Type B pancreatic cell (in vitro differentiated cells): ENCODE data around the gene CKB. TPM values are rescaled to one million over a fixed set of nuclear protein-coding genes. Genes with fewer than 3 reads are reported as not detected.

ENCODE experiments used
- DNase-seq: peaks from one replicate; pipeline ENCODE4 v3.0.0; 2021; ENCODE audit warnings: mixed read lengths; ENCODE audit not compliant: unreplicated experiment; ENCODE audit errors: extremely low spot score
- H3K27ac Mint-ChIP-seq: 2 replicates; pipeline ENCODE4 v1.8.0; 2021; ENCODE audit warnings: mild to moderate bottlenecking, mixed read lengths
- H3K27me3 Mint-ChIP-seq: 2 replicates; pipeline ENCODE4 v1.8.0; 2021; ENCODE audit warnings: mixed read lengths
- H3K36me3 Mint-ChIP-seq: 2 replicates; pipeline ENCODE4 v1.8.0; 2021; ENCODE audit warnings: mixed read lengths
- H3K4me1 Mint-ChIP-seq: one replicate; pipeline ENCODE4 v1.8.0; 2021; ENCODE audit warnings: mixed read lengths; ENCODE audit not compliant: unreplicated experiment
- H3K4me3 Mint-ChIP-seq: 2 replicates; pipeline ENCODE4 v1.8.0; 2021; ENCODE audit warnings: mild to moderate bottlenecking, mixed read lengths
- H3K9me3 Mint-ChIP-seq: 2 replicates; pipeline ENCODE4 v1.8.0; 2021; ENCODE audit warnings: mixed read lengths
- total RNA-seq: library from RNA; stranded (reverse); gene quantifications from 2 replicates; pipeline ENCODE4 v1.2.1, GENCODE V29; 2021; ENCODE audit warnings: low replicate concordance
- TF ChIP-seq, protein P1 (sequence below): fragments of 200-600 bp; sonication (generic); conservative IDR thresholded peaks from 2 replicates; pipeline ENCODE4 v1.5.0; 2021; ENCODE audit warnings: antibody characterized with exemption, mild to moderate bottlenecking

CKB gene
- total RNA-seq, 1 donor from 2014 or later, result 323 TPM

DNA sequence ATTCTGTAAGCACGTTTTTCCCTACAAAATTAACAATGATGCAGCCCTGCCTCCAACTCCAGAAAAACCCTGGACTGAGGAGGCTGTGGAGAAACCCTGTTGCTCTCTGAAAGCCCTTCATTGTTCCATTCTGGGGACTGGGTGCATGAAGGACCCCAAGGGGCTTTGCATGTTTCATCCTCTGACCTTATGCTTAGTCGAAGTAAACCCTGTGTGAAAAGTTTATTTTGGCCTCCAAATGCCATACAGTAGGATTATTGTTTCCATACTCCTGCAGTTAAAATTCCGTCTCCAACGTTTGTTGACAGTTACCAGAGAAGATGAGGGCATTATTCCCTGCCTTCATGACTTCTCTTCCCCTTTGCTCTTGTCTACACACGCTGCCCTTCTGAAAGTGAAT is 46.0 kb downstream of the CKB start:
- no peaks in the 10 kb centered on the region for H3K9me3 Mint-ChIP-seq

DNA sequence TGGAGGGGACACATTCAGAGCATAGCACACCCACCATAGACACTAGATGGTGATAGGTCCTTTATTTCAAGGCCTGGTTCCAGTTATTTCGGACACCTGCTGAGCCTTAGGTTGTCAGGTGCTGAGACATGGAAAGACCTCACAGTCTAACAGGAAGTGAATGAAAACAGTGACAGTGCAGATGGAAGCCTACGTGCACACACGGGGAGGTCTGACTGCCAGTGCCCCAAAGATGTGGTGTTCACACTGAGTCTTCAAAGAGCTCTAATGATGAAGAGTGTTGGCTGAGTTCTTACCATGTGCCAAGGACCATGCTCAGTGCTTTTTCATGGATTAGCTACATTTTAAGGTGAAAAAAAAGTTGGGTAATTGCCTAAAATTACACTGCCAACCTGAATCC is 46.6 kb downstream of the CKB start:
- Mint-ChIP-seq H3K36me3 (peaks cover 41% of the 10 kb centered on the region), H3K9me3 (no peaks in the 10 kb centered on the region), H3K27ac (no peak overlapping the region), H3K27me3 (no peaks in the 10 kb centered on the region), H3K4me1 (no peaks in the 10 kb centered on the region), H3K4me3 (no peak overlapping the region)
- no peak for DNase-seq
- TF ChIP-seq, protein P1, sequence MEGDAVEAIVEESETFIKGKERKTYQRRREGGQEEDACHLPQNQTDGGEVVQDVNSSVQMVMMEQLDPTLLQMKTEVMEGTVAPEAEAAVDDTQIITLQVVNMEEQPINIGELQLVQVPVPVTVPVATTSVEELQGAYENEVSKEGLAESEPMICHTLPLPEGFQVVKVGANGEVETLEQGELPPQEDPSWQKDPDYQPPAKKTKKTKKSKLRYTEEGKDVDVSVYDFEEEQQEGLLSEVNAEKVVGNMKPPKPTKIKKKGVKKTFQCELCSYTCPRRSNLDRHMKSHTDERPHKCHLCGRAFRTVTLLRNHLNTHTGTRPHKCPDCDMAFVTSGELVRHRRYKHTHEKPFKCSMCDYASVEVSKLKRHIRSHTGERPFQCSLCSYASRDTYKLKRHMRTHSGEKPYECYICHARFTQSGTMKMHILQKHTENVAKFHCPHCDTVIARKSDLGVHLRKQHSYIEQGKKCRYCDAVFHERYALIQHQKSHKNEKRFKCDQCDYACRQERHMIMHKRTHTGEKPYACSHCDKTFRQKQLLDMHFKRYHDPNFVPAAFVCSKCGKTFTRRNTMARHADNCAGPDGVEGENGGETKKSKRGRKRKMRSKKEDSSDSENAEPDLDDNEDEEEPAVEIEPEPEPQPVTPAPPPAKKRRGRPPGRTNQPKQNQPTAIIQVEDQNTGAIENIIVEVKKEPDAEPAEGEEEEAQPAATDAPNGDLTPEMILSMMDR, result no peak

More for the DNA sequence above, 46.0 kb downstream of the CKB start:
- TF ChIP-seq, protein P1, result no peak
- Mint-ChIP-seq H3K27ac (no peak overlapping the region), H3K4me3 (no peak overlapping the region), H3K27me3 (no peaks in the 10 kb centered on the region), H3K36me3 (peaks cover 44% of the 10 kb centered on the region), H3K4me1 (no peaks in the 10 kb centered on the region)
- no peak for DNase-seq

DNA sequence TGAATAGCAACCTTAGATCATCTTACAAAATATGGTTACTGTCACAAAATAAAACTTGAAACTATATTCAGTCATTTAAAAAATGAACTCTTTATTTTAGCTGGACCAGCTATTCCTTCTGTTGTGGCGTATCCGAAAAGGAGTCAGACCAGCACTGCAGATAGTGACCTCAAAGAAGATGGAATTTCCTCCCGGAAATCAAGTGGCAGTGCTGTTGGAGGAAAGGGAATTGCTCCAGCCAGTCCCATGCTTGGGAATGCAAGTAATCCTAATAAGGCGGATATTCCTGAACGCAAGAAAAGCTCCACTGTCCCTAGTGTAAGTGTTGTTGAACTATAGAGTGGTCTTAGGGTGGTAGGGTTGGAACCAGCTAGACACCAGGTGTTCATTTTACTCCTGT is 47.7 kb downstream of the CKB start:
- Mint-ChIP-seq H3K27me3 (no peaks in the 10 kb centered on the region), H3K9me3 (no peaks in the 10 kb centered on the region), H3K27ac (no peak overlapping the region), H3K4me1 (peaks cover 5% of the 10 kb centered on the region), H3K4me3 (no peak overlapping the region), H3K36me3 (peaks cover 39% of the 10 kb centered on the region)
- no peak for DNase-seq
- TF ChIP-seq, protein P1, result no peak

DNA sequence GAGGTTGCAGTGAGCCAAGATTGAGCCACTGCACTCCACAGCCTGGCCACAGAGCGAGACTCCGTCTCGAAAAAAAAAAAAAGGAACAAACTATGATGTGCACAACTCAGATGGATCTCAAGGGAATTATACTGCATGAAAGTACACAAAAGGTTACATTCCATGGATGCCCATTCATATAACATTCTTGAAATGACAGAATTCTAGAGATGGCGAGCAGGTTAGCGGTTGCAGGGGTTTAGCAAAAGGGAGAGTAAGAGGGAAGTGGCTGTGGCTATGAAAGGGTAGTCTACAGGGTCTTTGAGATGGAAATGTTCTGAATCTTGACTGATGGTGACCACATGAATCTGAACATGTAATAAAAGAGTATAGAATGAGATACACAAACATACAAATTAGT is 49.7 kb downstream of the CKB start:
- TF ChIP-seq, protein P1, result no peak
- DNase-seq, result no peak
- Mint-ChIP-seq H3K27me3 (no peaks in the 10 kb centered on the region), H3K4me3 (no peak overlapping the region), H3K36me3 (peaks cover 35% of the 10 kb centered on the region), H3K9me3 (no peaks in the 10 kb centered on the region), H3K4me1 (peaks cover 5% of the 10 kb centered on the region), H3K27ac (no peak overlapping the region)

Other genes starting within 250 kb of the CKB start
- 327 and 340 TPM in 2 replicates for gene EIF5, start 188.6 kb downstream of the CKB start, total RNA-seq
- 79.1 and 91.4 TPM in 2 replicates for gene MARK3, start 137.4 kb downstream of the CKB start, total RNA-seq
- 10.8 and 12.4 TPM in 2 replicates for gene TRMT61A, start 6.4 kb upstream of the CKB start, total RNA-seq
- 23.3 and 30.5 TPM in 2 replicates for gene BAG5, start 39.8 kb upstream of the CKB start, total RNA-seq
- gene COA8, start 40.1 kb upstream of the CKB start, total RNA-seq, result 39.8 and 42.5 TPM in 2 replicates
- gene KLC1, start 106.4 kb upstream of the CKB start, total RNA-seq, result 125 and 145 TPM in 2 replicates
- 17.3 and 35.2 TPM in 2 replicates for gene XRCC3, start 192.6 kb upstream of the CKB start, total RNA-seq
- 41.7 and 59.1 TPM in 2 replicates for gene ZFYVE21, start 193.0 kb upstream of the CKB start, total RNA-seq